Peyer's patch (tissue), 4 donors: ENCODE data around the gene KLF4.

ENCODE experiments used
- POLR2A ChIP-seq, 2 donors: fragments of 450-650 bp; IDR thresholded peaks; one replicate each; pipeline ENCODE4 v1.5.1; 2017; ENCODE audit warnings: antibody characterized with exemption in 2 of 2, mild to moderate bottlenecking in 2 of 2, moderate library complexity in 2 of 2
- TF ChIP-seq, protein P1 (sequence below), 6 experiments: fragments of 450-650 bp in 4 of 6; fragments of 200-600 bp in 2 of 6; sonication (generic) in 1 of 6; IDR thresholded peaks; one replicate each; pipeline ENCODE4 v1.5.1; 2017 to 2019; ENCODE audit warnings: antibody characterized with exemption in 6 of 6, mild to moderate bottlenecking in 3 of 6, moderate library complexity in 1 of 6

- TF ChIP-seq, protein P1, sequence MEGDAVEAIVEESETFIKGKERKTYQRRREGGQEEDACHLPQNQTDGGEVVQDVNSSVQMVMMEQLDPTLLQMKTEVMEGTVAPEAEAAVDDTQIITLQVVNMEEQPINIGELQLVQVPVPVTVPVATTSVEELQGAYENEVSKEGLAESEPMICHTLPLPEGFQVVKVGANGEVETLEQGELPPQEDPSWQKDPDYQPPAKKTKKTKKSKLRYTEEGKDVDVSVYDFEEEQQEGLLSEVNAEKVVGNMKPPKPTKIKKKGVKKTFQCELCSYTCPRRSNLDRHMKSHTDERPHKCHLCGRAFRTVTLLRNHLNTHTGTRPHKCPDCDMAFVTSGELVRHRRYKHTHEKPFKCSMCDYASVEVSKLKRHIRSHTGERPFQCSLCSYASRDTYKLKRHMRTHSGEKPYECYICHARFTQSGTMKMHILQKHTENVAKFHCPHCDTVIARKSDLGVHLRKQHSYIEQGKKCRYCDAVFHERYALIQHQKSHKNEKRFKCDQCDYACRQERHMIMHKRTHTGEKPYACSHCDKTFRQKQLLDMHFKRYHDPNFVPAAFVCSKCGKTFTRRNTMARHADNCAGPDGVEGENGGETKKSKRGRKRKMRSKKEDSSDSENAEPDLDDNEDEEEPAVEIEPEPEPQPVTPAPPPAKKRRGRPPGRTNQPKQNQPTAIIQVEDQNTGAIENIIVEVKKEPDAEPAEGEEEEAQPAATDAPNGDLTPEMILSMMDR (IDR thresholded peaks at IDR 0.05) = no peak
- TF ChIP-seq POLR2A (IDR thresholded peaks at IDR 0.05) = no peak
Measured at GRCh38 chr9:107520186-107520585, 30.6 kb upstream of the KLF4 start.
